GM12872 (cell line): Measurements from ENCODE around the gene TTLL4.

Experiments used
- TF ChIP-seq, protein P1 (sequence below): IDR thresholded peaks from 3 replicates; pipeline ENCODE4 v1.5.1; 2011; ENCODE audit warnings: low read depth, mild to moderate bottlenecking, low read length, moderate library complexity; ENCODE audit not compliant: insufficient read depth

TTLL4 gene

DNA sequence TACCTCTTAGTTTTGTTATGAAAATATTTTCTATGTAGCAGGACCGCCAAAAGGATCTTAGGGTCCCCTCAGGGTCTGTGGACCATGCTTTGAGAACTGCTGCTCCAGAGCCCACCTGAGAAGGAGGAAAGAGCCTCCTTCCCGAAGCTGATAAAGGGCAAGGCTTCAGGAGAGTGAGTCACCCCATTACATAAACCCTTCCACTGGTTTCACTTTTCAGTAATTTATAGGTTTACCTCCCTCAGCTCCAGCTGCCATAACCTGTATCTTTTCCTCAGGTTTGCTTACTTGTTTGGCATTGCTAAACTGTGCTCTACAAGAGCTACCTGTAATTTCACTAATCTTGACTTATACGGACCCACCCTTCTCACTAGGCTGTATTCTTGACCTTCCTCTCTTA lies 6.6 kb downstream of the TTLL4 start:
- TF ChIP-seq, protein P1, sequence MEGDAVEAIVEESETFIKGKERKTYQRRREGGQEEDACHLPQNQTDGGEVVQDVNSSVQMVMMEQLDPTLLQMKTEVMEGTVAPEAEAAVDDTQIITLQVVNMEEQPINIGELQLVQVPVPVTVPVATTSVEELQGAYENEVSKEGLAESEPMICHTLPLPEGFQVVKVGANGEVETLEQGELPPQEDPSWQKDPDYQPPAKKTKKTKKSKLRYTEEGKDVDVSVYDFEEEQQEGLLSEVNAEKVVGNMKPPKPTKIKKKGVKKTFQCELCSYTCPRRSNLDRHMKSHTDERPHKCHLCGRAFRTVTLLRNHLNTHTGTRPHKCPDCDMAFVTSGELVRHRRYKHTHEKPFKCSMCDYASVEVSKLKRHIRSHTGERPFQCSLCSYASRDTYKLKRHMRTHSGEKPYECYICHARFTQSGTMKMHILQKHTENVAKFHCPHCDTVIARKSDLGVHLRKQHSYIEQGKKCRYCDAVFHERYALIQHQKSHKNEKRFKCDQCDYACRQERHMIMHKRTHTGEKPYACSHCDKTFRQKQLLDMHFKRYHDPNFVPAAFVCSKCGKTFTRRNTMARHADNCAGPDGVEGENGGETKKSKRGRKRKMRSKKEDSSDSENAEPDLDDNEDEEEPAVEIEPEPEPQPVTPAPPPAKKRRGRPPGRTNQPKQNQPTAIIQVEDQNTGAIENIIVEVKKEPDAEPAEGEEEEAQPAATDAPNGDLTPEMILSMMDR = no peak

DNA sequence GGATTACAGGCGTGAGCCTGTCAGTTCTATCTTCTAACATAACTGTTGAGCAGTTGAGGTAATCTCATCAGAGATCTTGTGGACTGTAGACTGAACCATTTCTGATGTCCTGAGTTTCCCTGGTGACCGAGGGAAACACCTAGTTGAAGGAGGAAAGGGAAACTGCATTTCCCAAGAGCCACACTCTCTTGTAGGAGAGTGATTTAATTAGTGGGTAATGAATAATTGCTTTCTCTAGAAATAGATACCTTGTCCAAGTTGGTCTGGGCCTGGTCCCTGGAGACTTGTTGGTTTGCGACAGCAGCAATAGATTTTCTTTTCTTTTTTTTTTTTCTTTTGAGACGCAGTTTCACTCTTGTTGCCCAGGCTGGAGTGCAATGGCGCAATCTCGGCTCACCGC lies 7.4 kb downstream of the TTLL4 start:
- TF ChIP-seq, protein P1 = no peak

DNA sequence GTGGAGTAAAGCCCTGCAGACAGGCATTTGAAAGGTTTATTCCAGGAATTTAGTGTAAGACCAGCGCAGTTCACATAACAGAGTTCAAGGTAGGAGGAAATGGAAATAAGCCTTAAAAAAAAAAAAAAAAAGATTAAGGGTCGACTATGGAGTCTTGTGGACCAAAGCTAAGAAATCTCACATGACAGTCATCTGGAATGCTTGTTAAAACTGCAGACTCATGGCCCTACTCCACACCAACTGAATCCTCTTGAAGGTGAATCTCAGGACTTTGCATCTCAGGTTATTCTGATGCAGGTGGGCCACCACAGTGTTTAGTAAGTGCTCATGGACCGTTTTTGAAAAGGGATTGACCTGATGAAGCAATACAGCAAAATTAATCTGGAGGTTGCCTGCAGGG lies 8.8 kb downstream of the TTLL4 start:
- TF ChIP-seq, protein P1 = no peak

DNA sequence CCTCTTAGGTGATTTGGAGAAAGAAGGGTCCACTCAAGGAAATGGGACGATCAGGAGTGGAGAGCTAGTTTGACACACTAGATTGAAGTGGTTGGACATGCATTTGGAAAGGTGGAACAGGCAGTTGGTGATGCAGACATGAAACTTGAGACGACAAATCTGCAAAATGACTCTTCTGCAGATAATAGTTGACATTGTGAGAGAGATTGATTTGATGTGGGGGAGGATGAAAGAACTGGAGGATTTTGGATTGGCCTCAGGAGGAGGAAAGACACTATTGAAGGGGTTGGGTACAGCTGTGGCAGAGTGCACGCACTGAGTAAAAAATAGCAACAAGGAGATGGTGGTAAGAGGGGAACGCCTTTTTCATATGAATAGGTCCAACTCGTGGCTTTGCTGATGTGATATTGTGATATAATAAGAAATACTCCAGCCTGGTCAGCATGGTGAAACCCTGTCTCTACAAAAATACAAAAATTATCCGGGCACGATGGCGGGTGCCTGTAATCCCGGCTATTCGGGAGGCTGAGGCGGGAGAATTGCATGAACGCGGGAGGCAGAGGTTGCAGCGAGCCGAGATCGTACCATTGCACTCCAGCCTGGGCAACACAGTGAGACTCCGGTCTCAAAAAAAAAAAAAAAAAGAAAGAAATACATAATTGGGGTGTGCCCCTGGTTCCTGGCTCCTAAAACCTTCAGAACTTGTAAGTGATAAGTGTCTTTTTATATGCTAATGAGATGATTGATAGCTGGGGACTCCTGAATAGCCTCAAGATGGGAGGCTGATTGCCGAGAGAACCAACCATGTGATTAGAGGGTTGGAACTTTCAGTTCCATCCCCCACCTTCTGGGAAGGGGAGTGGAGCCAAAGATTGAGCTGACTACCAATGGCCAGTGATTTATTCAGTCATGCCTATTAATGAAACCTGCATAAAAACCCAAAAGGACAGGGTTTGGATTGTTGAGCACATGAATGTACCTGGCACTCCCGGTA lies 9.7 kb downstream of the TTLL4 start:
- TF ChIP-seq, protein P1 = no peak

DNA sequence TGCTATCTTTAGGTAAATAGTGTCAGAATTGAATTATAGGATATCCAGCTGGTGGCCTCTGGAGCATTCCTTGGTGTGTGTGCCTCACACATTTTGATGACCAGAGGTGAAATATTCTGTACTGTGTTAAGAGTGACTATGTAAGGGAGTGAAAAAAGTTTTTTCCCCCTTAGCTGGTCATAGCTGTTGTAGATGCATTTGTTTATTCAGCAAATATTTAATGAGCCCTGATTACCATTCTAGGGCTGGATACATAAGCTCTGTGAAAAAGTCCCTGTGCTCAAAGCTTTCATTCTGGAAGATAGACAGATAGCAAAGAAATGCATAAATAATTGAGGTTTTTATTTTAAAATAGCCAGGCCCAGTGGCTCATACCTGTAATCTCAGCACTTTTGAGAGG lies 10.9 kb downstream of the TTLL4 start:
- TF ChIP-seq, protein P1 = no peak

DNA sequence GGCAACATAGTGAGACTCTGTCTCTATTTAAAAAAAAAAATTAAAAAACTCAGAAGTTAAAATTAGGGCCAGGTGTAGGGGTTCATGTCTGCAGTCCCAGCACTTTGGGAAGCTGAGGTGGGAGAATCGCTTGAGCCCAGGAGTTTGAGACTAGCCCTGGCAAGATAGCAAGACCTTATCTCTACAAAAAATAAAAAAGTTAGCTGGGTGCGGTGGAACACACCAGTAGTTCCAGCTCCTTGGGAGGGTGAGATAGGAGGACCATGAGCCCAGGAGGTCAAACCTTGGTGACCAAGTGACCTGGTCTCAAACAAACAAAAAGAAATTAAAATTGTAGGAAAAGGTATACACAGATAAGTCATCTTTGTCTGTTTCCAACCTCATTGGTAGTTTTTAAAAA lies 11.3 kb downstream of the TTLL4 start:
- TF ChIP-seq, protein P1 = no peak

DNA sequence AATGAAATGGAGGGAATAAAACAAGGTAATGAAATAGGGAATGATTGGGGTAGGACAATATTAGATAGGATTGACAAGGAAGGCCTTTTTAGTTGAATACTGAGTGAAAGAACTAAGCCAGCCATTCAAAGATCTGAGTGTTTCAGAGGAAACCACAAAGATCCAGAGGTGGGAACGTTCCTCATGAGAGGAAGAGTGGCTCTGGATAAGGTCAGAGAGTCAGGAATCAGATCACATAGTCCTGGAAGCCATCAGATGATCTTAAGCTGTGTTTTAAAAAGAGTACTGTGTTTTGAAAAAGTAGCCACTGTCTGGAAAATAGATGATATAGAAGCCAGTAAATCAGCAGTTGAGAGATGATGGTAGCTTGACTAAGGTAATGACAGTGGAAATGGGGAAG lies 11.8 kb downstream of the TTLL4 start:
- TF ChIP-seq, protein P1 = no peak
